Endothelial cell (in vitro differentiated cells): ENCODE data around the gene GJB6. TPM values are rescaled to one million over a fixed set of nuclear protein-coding genes. Genes with fewer than 3 reads are reported as not detected.
"Not testable (repeated sequence)": the region's sequence is repeated elsewhere in the genome, so short reads cannot be mapped to it uniquely, and the experiment has no call there.

Source experiments
- DNase-seq: peaks from one replicate; pipeline ENCODE4 v3.0.0; 2021; ENCODE audit warnings: low spot score
- H3K27ac Mint-ChIP-seq: one replicate; pipeline ENCODE4 v1.8.0; 2021; ENCODE audit warnings: mixed read lengths, inconsistent platforms; ENCODE audit not compliant: unreplicated experiment
- H3K27me3 Mint-ChIP-seq: one replicate; pipeline ENCODE4 v1.8.0; 2021; ENCODE audit warnings: mild to moderate bottlenecking, moderate library complexity, mixed read lengths, inconsistent platforms; ENCODE audit not compliant: unreplicated experiment
- H3K36me3 Mint-ChIP-seq: one replicate; pipeline ENCODE4 v1.8.0; 2021; ENCODE audit warnings: mild to moderate bottlenecking, low read depth, mixed read lengths, inconsistent platforms; ENCODE audit not compliant: unreplicated experiment
- H3K4me1 Mint-ChIP-seq: one replicate; pipeline ENCODE4 v1.8.0; 2021; ENCODE audit warnings: mild to moderate bottlenecking, mixed read lengths, inconsistent platforms; ENCODE audit not compliant: unreplicated experiment
- H3K4me3 Mint-ChIP-seq: one replicate; pipeline ENCODE4 v1.8.0; 2021; ENCODE audit warnings: mild to moderate bottlenecking, mixed read lengths, inconsistent platforms; ENCODE audit not compliant: unreplicated experiment
- H3K9me3 Mint-ChIP-seq: one replicate; pipeline ENCODE4 v1.8.0; 2021; ENCODE audit warnings: mixed read lengths, inconsistent platforms; ENCODE audit not compliant: unreplicated experiment
- CTCF ChIP-seq: fragments of 200-600 bp; sonication (generic); IDR thresholded peaks from one replicate; pipeline ENCODE4 v1.5.0; 2021; ENCODE audit warnings: antibody characterized with exemption; ENCODE audit not compliant: unreplicated experiment
- long read RNA-seq: library from polyadenylated mRNA; unstranded; transcript quantifications from one replicate; pipeline ENCODE4 v2.0.0, GENCODE V29; 2020; ENCODE audit not compliant: unreplicated experiment
- total RNA-seq: library from RNA; stranded (reverse); fragmentation: NEBNext Ultra II Directional; extraction: Animal tissue kit (Norgen Biotek cat#: 25700); gene quantifications from one replicate; pipeline ENCODE4 v1.2.1, GENCODE V29; 2021; ENCODE audit not compliant: unreplicated experiment

GJB6 gene
- total RNA-seq = 0.23 TPM
- long read RNA-seq = 0 reads

GRCh38 chr13:20231839-20232555 lies at the start of gene GJB6:
Gene GJB6 (minus strand): TSS chr13:20232319. CDS start chr13:20223480, 8,839 bp downstream.
- peak; percentile 25 for DNase-seq
- H3K4me3 Mint-ChIP-seq = peak within 1 kb of the TSS; percentile 81
- no peak for TF ChIP-seq CTCF
- no peaks in the 10 kb centered on the region for H3K9me3 Mint-ChIP-seq
- H3K4me1 Mint-ChIP-seq = peaks cover 9% of the 10 kb centered on the region
- H3K36me3 Mint-ChIP-seq = no peaks in the 10 kb centered on the region
- no peak within 1 kb of the TSS for H3K27ac Mint-ChIP-seq
- H3K27me3 Mint-ChIP-seq = peaks cover 18% of the 10 kb centered on the region

GRCh38 chr13:20276901-20277300 lies 44.8 kb upstream of the GJB6 start:
- not testable (repeated sequence) for H3K4me3 Mint-ChIP-seq, H3K27ac Mint-ChIP-seq, DNase-seq, H3K36me3 Mint-ChIP-seq, H3K4me1 Mint-ChIP-seq, H3K27me3 Mint-ChIP-seq, H3K9me3 Mint-ChIP-seq

GRCh38 chr13:20274466-20274865 lies 42.3 kb upstream of the GJB6 start:
- no peaks in the 10 kb centered on the region for H3K4me1 Mint-ChIP-seq
- TF ChIP-seq CTCF = no peak
- H3K9me3 Mint-ChIP-seq = no peaks in the 10 kb centered on the region

GRCh38 chr13:20272588-20273171 lies 40.6 kb upstream of the GJB6 start:
- Mint-ChIP-seq H3K27me3 (peaks cover 1% of the 10 kb centered on the region), H3K36me3 (no peaks in the 10 kb centered on the region), H3K27ac (no peak overlapping the region), H3K9me3 (no peaks in the 10 kb centered on the region), H3K4me3 (no peak overlapping the region), H3K4me1 (no peaks in the 10 kb centered on the region)
- no peak for DNase-seq
- TF ChIP-seq CTCF = no peak

More at GRCh38 chr13:20274466-20274865, 42.3 kb upstream of the GJB6 start:
- peaks cover 1% of the 10 kb centered on the region for H3K27me3 Mint-ChIP-seq
- no peak for DNase-seq
- no peak overlapping the region for H3K27ac Mint-ChIP-seq
- H3K36me3 Mint-ChIP-seq = no peaks in the 10 kb centered on the region
- H3K4me3 Mint-ChIP-seq = no peak overlapping the region

- H3K4me3 Mint-ChIP-seq = no peak overlapping the region
- DNase-seq = no peak
- TF ChIP-seq CTCF = no peak
- no peaks in the 10 kb centered on the region for H3K4me1 Mint-ChIP-seq
- no peaks in the 10 kb centered on the region for H3K36me3 Mint-ChIP-seq
- no peaks in the 10 kb centered on the region for H3K9me3 Mint-ChIP-seq
- no peak overlapping the region for H3K27ac Mint-ChIP-seq
- peaks cover 1% of the 10 kb centered on the region for H3K27me3 Mint-ChIP-seq
Measured at GRCh38 chr13:20272104-20272503, 40.0 kb upstream of the GJB6 start.
